ENCODE results near the gene FBXL19. TPM values are rescaled to one million over a fixed set of nuclear protein-coding genes. Genes with fewer than 3 reads are reported as not detected.
"Not testable (repeated sequence)": the region's sequence is repeated elsewhere in the genome, so short reads cannot be mapped to it uniquely, and the experiment has no call there.

Gene FBXL19
- polyA plus RNA-seq, 10 donors: 5.6 to 12.1 (median 8.1) TPM

DNA sequence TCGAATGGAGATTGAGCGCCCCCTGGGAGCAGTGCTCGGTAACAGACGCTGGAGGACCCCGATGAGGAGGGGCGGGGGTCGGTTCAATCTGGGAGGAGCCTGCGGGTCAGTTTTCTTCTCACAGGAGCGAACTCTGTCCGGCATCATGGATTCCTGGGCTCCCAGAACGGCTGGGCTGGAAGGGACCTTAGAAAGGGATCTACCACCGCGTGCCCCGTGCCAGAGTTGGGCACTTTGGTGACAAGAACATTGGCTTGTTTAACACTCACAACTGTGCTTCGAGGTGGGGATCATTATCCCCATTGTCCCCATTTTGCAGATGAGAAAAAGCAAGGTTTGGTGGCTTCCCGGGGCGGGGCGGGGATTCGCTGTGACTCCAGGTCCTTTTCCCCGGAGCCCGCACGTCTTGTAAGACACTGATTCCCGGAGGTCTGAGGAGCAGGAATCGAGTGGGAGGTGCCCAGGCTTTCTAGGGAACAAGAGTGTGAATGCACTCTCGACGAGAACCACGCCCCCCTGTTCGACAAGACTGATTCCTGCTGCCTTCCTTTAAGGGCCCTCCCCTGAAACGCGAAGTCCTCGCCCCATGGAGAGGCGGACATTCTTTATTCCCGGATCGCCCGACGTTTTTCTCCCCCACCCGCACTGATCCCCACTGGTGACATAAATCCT, 1.5 kb upstream of the FBXL19 start:
- peak; percentile 91 to 97 (median 95) for DNase-seq

DNA sequence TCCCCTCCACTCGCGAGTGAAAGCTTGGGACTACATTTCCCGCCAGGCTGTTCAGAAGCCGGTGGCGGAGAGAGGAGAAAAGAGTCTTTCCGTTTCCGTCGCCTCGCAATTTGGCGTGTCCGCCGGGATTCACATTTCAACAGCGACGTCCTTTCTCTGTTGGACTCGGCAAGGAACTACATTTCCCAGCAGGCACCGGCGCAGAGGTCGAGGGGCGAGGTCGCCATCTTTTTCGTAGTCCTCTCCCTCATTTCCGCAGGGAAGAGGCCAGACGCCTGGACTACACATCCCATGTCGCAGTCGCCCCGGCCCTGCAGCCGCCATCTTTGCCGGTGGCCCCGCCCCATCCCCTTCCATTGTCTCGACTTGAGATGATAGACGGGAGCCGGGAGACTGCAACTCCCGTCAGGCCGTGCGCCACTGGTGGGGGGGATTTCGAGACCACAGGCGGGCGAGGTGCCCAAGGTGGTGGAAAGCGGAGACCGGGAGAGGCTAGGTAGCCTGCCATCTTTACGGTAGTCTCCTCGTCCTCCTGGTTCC, 882 bp upstream of the FBXL19 start:
- peak; percentile 100 for DNase-seq

DNA sequence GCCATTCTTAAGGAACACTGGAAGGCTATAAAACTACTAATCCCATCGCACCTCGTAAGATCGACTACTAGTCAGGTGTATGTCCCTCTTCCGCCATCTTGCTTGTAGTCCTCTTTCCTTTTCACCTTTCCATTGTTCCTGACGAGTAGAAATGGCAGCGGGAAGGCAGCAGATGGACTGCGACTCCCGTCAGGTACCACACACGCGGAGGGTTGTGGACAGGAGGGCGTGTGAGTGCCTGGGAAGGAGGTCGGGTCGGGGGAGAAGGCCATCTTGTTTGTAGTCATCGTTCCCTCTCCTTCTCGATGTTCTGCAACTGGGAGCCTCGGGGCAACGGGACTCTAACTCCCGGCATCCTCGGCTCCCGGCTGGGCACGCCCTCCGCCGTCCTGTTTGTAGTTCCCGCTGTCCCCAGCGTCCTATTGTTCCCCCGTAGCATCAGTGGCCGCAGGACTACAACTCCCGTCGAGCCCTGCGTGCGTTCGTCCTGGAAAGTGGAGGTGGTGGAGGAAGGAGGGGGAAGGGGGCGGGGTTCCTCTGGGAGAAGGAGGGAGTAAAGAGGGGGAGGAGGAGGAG, 324 bp upstream of the FBXL19 start:
- DNase-seq: peak; percentile 100

DNA sequence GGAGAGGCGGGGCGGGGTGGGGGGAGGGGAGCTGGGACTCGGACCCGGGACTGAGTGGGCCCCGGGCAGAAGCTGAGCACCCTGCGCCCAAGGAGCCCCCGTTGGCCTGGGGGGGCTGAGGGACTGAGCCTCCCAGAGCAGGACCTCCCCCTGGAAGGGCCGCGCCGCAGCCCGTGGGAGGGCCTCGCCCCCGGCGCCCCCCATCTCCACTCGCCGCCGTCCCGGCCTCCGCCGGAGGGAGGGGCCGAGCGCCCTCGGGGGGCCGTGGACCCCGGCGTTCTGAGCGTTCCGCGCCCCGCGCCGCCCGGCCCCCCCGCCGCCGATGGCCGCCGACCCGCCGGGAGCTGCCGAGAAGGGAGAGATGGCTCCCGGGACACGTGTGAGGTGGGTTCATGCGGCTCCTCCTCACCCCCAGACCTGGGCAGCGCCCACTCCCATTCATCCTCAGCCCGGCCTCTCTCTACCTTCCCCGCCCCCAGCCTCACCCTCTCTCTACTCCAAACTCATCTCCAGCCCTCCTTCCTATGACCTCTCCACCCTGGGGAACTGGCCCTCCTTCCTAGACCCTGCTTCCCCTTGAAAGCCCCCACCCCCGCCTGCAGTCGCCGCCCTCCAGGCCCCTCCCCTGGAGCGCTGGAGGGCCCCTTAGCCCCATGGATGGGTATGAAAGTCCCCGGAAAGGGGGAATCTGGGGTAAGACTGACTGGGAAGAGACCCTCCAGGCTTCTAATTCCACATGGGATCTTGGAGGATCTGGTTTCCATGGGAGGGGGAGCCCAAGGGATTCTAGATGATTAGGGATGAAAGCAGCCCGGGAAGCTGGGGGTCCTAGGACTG, 922 bp downstream of the FBXL19 start:
- DNase-seq: peak in 1 of 3 donors; percentile 57

DNA sequence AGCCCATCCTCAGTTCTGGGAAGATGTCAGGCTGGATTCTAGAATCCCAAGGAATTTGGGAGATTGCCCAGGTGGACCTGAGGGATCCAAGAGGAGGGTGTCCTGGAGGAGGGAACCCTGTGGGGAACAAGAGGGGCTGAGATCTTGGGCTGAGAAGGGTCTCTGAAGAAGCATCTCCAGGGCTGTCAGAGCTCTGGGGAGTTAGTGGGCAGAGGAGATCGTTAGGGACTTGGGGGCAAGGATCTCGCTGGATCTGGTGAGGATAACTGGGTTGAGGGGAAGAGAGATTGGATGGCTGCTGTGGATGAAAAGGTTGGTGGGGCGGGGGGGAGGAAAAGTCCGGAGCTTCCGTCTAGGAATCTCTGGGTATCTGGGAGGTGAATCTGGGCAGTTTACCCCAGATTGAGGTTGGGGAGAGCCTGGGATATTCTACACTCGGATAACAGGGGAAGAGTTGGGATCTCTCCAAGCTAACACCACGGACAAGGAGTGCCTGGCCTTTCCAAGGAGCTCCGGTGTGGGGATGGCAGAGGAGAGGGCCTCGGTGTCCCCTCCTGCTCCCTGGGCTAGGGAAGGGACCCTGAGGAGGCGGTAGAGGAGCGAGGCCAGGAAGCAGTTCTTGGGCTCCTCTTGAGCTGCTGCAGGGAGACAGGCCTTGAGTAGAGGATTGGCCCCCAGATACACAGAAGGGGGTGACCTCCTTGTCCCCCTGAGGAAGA, 1.7 kb downstream of the FBXL19 start:
- peak in 1 of 3 donors; percentile 47 for DNase-seq

DNA sequence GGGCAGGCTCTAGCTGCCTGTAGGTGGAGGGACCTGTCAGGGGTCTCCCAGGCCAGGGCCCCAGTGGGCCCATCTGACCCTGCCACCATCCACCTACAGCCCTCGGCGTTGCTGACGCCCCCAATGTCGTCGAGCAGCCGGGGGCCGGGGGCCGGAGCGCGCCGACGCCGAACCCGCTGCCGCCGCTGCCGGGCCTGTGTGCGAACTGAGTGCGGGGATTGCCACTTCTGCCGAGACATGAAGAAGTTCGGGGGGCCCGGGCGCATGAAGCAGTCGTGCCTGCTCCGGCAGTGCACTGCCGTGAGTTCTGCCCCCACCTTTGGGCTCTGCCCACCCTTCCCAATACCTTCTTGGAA, 2.2 kb downstream of the FBXL19 start:
- DNase-seq: no peak

DNA sequence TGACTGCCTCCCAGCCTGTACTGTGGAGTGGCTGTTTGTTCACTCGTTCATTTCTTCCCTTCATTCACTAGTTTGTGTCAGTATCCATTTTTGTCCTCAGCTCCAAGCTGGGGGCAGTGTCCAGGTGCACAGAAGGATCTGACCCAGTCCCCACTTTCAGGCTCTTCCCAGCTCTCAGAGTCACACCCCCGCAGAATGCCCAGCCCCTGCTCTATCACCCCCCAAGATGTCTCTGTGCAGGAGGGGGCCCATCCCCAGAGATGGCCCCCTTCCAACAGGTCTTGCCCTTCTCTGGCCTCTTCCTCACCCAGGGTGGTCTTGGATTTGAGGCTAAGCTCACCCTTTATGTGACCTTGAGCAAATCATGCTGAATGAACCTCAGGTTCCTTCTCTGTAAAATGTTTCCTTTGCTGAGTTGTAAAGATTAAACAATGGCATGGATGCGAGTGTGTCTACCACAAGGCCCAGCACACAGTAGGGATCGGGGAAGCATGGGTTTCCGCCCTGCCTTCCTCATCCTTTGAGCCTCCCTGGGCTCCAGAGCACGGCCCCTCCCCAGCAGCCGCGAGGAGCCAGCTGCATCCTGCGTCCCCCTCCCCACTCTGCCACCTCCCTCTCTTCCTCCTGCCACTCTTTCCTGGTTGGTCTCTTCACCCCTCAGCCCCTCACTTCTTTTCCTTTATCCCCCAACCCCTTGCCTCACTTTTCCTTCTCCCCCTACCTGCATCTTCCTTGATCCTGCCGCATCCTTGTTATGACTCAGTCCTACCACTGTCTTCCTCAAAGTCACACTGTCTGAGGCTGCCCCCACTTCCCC, 2.8 kb downstream of the FBXL19 start:
- DNase-seq: no peak

DNA sequence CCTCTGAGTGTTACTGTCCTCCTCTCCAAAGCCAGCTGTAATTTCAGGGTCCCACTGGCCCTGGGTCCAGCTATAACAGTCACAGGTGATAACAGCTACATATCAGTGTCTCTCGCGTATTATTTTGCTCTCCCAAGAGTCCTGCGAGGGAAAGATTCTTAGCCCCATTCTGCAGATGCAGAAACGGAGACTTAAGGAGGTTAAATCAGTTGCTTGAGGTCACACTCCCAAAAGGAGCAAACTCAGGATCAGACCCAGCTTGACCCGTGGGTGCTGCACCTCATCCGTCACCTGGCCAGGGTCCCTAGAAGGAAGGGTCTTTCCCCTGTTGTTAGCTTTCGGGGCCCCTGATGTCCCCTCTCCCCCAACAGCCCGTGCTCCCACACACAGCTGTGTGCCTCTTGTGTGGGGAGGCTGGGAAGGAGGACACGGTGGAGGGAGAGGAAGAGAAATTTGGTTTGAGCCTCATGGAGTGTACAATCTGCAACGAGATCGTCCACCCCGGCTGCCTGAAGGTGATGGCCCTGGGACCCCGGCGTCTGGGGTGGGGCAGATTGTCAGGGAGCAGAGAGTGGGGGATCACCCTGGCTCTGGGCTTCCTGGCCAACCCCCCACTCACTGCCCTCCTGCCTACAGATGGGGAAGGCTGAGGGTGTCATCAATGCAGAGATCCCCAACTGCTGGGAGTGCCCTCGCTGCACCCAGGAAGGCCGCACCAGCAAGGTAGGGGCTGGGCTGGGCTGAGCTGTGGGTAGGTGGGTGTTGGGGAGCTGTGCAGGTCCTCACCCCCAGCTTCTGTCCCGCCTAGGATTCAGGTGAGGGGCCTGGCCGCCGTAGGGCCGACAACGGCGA, 3.8 kb downstream of the FBXL19 start:
- DNase-seq: no peak

DNA sequence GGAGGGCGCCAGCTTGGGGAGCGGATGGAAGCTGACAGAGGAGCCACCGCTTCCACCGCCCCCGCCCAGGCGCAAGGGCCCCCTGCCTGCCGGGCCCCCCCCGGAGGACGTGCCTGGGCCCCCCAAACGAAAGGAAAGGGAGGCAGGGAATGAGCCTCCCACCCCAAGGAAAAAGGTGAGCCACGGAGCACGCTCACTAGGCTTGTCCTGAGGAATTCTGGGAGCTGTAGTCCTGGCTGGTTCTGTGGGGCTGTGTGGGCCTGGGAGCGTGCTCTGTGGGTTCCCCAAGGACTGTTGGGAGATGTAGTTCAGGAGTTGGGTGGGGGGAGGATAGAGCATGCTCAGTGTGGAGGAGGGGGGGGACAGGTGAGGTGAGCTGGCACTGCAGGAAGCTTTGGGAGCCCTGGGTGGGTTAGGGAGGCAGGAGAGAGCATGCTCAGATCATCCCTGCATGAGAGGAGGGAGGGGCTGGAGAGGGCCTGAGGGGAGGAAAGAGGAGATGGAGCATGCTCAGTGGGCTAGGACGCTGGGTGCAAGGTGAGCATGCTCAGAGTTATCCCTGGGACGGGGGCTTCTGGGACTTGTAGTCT, 4.5 kb downstream of the FBXL19 start:
- peak in 2 of 3 donors; percentile 39 to 86 for DNase-seq

DNA sequence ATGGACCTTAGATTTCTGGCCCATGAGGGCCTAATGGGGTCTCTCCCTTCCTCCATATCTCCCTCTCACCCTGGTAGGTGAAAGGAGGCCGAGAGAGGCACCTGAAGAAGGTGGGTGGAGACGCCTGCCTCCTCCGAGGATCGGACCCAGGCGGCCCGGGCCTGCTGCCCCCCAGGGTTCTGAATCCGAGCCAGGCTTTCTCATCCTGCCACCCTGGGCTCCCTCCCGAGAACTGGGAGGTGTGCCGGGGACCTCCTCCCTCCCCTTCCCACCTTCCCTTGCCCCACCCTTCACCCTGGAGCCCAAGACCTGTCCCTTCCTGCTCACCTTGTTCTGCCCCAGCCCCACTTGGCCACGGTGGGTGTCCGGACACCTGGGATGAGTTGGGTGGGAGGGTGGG, 5.0 kb downstream of the FBXL19 start:
- no peak for DNase-seq

DNA sequence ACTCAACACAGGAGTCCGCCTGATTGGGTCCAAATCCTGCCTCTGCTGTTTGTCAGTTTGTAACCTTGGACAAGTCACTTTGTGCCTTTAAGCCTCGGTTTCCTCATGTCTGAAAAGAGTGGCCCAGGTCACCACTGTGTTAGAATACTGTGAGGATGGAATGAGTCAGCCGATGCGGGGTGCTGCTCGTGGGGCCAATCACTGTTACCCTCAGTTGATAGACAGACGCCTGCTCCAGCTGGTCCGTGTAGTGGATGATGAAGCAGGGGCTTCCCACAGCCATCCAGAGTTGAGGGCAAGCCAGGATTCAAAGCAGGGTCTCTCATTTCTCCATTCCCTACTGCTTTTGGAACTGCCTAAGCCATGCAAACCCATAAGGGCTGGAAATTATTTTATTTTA, 5.8 kb downstream of the FBXL19 start:
- no peak for DNase-seq

DNA sequence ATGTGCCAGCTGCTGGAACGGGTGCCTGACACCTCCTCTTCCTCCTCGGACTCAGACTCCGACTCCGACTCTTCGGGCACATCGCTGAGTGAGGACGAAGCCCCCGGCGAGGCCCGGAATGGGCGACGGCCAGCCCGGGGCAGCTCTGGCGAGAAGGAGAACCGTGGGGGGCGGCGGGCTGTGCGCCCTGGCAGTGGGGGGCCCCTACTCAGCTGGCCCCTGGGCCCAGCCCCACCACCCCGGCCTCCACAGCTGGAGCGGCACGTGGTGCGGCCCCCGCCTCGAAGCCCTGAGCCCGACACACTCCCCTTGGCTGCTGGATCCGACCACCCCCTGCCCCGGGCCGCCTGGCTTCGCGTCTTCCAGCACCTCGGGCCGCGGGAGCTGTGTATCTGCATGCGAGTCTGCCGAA, 6.8 kb downstream of the FBXL19 start:
- peak in 1 of 3 donors; percentile 1 for DNase-seq

DNA sequence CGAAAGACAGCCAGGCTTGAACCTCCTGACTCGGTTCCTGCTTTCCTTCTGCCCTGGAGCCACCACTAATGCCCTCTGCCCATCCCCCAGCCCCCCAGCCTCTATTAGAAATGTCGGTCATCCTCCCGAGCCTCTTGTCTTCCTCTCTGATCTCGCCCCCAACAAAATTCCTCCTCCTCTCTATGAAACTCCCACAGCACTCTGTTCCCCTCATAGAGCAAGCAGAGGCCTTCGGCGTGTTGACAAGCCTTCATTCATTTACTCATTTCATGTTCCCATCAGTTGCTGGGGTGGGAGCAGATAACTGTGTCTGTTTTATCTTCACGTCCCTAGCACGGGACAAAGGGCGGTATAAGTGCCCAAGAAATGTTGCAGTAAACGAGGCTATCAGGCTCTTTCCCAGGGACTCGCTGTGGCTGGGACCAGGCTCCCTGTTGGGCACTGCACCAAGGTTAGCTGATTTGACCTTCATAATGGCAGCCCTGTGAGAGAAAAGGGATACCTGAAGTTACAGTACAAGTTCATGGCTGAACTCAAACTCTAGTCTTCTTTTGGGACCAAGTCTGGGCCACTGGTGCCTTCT, 7.8 kb downstream of the FBXL19 start:
- no peak for DNase-seq

DNA sequence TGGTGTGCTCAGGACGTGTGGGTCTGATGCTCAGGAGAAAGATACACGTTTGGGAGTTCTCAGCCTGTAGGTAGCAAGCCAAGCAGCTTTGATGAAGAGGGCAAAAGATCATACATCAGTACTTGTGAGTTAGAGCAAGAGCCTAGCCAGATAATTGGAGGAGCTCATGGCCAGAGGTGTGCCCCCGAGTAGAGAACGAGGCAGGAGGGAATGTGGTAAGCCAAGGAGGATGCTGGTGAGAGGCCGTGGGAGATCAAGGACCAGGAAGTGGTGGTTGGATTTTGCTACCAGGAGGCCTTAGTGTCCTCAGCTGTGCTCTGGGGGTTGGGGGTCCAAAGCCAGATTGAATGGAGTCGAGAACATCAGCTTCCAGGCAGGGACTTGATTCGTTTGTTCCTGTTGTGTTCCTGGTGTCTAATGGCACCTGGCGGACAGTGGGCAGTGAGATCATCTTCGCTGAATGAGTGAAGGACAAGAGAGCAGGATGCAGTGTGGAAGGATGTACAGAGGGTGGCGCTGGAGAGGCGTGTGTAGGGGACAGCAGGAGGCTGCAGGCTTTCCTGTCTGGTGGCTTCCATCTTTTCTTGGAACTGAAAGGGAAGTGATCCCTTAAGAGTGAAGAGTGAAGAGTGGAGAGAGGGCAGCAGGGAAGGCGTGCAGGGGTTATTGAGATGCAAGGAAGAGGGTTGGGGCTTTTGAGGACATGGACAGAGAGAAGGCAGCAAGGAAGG, 11.6 kb downstream of the FBXL19 start:
- peak in 1 of 3 donors; percentile 49 for DNase-seq

DNA sequence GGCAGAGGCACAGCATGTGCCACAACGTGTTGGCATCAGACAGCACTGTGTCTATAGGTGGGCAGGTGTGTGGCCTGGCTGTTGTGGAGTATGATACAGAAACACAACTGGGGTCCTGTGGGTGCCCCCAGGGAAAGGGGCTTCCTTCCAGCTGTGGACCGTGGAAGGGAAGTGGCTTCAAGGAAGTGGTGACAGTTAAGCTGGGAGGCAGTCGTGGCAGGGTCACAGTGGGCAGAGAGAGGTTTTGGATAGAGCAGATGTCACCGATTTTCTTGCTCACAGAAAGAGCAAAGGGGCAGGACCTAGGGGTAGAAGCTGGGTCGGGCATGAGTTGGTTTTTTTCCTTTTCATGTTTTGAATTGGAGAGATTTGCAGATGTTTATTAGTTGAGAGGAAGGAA, 14.3 kb downstream of the FBXL19 start:
- DNase-seq: no peak

DNA sequence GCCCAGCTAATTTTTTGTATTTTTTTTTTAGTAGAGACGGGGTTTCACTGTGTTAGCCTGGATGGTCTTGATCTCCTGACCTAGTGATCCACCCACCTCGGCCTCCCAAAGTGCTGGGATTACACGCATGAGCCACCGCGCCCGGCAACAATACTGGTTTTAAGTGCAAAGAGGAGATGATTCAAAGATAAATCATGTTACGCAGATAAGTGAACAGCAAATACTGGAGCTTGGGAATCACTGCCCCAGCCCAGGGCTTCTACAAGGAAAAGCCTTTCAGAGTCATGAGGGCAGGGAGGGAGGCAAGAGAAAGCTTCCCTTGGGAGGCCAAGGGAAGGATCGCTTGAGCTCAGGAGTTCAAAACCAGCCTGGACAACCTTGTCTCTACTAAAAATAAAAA, 16.2 kb downstream of the FBXL19 start:
- not testable (repeated sequence) for DNase-seq

DNA sequence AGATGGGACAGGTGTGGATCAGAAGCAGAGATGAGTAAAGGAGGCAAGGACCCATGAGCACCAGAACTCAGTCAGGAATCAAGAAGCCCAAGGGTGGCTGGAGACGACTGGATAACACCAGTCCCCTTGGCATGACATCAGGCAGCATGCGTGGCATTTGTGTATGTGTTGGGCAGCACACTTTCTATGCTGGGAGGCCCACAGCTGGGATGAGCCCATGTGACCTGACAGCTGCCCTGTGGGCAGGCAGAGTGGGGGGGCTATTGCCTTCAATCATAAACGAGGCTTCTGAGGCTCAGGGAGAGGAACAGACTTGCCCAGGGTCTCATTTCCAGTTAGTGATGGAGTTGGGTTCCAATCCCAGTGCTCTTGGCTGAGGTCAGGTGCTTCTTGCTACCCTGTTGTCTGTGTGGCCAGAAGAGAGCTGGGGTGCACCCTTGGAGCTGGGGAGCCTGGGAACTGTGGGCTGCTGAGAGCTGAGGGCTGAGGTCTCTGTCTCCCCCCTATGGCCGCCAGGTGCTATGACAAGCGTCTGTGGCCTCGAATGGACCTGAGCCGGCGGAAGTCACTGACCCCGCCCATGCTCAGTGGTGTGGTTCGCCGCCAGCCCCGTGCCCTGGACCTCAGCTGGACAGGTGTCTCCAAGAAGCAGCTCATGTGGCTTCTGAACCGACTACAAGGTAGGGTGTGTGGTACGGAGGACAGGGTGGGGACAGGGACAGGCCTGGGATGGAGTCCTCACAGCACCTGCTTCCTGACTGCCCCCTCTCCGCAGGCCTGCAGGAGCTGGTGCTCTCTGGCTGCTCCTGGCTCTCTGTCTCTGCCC, 18.4 kb downstream of the FBXL19 start:
- DNase-seq: peak in 1 of 3 donors; percentile 82

DNA sequence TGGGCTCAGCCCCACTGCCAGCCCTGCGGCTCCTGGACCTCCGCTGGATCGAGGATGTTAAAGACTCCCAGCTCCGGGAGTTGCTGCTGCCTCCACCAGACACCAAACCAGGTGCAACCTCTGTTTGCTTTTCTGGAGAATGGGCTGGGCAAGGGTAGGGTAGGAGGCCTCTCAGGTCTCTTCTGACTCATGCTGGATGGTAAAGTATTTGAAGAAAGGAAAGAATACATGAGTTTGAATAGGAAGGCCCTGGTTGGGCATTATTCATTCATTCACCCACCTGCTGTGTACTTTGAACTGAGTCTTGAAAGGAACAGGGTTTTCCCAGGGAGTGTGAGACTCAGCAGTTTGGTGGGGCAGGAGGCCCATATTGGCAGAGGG, 19.0 kb downstream of the FBXL19 start:
- DNase-seq: no peak

Measured in muscle of back (tissue), 11 donors.